ENCODE results near the gene ZNF77.
"Not testable (repeated sequence)": the region's sequence is repeated elsewhere in the genome, so short reads cannot be mapped to it uniquely, and the experiment has no call there.

The ZNF77 gene

DNA sequence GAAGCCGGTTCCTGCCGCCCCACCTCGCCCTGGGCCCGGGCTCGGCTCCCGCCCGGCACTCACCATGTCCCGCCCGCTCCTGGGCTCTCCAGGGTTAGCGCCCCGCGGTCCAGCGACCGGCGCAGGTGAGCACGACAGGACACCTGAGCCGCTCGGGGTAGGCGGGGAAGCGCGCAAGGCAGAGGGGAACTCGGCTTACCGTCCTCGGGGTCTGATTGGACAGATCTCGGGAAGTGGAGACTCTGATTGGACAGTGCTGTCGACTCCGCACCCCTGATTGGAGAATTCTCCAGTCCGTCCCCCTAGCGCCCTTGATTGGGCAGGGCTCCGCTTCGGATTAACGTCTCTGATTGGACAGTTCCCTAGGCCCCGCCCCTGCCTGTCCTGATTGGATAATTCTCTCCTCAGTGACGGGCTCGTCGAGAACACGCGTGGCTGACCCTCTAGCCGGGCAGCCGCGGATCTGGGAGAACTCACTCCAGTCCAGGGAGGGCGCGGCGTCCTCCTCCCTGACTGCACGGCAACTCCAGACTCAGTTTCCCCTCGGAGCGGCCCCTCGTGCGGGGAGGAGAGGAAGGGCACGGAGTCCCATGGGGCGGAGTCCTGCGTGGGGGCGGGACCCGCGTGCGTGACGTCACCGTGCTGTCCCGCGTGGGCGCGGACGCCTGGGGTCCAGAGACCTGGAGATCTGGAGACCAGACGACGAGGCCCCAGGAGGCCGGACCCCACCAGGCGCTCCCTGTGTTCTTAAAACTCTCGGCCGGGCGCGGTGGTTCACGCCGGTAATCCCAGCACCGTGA is at the start of gene ZNF77:
ZNF77 (minus strand) TSS at position 197 of the 800 bp plus-strand sequence; CDS start at position 66, 131 bp downstream.
- DNase-seq, result peak; percentile 99

DNA sequence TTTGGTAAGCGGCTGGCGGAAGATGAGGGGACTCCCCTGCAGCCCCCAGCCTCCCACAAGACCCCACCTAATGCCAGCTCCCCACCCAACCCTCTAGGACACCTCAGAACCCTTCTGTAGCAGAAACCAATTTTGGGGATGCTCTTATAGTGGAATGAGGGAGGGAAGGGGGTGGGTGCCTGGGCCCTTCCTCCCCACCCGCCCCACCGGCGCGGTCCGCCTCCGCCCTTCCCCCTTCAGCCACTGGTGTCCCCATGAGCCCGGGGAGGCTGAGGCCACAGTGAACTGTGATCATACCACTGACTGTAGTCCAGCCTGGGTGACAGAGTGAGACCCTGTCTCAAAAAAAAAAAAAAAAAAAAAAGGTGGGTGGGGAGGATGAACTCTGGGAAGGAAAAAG is 48.8 kb upstream of the ZNF77 start:
- DNase-seq, result no peak

DNA sequence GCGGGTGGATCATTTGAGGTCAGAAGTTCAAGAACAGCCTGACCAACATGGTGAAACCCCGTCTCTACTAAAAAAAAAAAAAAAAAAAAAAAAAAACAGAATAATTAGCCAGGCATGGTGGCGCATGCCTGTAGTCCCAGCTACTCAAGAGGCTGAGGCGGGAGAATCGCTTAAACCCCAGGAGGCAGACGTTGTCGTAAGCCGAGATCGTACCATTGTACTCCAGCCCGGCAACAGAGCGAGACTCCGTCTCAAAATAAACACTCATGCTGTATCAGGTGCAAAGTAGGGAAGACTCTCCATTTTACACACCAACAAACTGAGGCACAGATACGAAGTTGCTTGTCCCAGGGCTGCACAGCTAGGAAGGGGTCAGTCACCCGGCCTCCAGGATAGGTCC is 48.2 kb upstream of the ZNF77 start:
- no peak for DNase-seq

DNA sequence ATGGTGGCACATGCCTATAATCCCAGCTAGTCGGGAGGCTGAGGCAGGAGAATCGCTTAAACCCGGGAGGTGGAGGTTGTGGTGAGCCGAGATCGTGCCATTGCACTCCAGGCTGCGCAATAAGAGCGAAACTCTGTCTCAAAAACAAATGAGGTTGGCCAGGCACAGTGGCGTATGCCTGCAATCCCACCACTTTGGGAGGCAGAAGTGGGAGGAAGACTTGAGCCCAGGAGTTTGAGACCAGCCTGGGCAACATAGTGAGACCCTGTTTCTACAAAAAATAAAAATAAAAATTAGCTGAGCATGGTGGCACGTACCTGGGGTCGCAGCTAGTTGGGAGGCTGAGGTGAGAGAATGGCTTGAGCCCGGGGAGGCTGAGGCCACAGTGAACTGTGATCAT is 47.6 kb upstream of the ZNF77 start:
- DNase-seq, result not testable (repeated sequence)

DNA sequence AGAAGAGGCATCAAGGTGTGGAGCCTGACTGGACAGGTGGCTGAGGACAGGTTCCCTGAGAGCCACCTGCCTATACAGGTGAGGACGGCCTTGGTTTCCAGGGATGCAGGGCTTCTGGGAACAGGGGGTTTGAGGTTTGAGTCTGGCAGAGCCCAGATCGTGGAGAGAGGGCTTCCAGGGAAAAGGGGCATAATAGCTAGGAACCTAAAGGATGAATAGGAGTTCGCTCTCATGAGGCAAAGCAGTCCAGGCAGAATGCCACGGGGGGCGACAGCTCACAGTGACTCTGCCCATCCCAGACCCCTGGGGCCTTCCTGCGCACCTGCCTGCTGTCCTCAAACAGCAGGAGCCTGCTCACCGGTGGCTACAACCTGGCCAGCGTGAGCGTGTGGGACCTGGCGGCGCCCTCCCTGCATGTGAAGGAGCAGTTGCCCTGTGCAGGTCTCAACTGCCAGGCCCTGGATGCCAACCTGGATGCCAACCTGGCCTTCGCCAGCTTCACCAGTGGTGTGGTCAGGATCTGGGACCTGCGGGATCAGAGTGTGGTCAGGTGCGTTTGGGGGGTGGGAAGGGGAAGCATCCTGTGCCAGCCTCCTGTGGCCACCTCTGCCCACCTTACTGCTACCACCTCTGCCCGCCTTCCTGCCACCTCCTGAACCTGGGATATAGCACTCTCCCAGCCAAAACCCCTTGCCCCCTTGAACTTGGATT is 44.6 kb upstream of the ZNF77 start:
- no peak for DNase-seq

DNA sequence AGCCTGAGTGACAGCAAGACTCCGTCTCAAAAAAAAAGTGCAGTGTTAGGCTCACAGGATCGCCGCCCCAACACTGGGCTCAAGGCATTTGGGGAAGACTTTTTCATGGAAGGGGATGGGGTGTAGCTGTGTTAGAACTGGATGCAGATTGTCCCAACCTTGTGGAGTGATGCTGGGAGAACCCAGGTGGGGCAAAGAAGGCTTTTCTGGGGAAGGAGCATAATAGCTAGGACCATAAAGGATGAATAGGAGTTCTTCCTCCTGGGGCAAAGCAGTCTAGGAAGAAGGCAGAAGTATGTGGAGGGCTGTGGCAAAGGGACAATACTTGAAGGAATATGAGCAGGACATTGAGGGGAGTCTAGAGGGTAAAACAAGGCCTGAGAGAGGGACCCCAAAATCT is 43.8 kb upstream of the ZNF77 start:
- no peak for DNase-seq

DNA sequence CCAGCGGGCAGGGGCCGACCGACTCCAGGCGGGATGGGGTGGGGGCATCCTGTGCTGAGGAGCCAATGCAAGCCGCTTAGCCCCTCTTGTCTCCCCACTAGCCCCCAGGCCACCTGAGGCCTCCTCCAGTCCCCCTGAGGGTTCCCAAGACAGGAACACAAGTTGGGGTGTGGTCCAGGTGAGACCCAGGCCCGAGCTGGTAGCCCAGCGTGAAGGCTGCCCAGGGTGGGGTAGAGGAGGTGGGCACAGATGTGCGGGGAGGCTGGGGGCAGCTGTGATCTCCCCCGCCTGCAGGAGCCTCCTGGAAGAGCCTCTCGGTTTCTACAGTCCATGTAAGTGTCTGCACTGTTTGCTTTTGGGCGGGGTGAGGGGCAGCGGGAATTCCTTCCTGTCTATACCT is 43.0 kb upstream of the ZNF77 start:
- DNase-seq, result no peak

DNA sequence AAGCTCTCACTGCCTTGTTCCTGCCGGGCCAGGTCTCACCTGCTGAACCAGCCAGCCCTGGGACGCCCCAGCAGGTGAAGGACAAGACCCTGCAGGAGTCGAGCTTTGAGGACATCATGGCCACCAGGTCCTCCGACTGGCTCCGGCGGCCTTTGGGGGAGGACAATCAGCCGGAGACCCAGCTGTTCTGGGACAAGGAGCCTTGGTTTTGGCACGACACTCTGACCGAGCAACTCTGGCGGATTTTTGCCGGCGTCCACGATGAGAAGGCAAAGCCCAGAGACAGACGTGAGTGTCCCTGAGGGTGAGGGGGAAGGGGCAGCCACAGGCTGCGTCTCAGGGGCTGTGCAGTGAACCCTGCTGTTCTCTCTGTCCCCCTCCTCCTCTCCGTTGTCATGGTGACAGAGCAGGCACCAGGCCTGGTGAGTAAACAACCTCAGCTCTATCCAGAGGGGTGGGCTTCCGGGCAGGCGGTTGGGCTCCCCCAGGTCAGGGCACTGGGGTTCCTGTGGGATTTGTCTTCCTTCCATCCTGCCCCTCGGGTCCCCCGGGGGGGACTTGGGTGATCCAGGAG is 42.3 kb upstream of the ZNF77 start:
- DNase-seq, result no peak

DNA sequence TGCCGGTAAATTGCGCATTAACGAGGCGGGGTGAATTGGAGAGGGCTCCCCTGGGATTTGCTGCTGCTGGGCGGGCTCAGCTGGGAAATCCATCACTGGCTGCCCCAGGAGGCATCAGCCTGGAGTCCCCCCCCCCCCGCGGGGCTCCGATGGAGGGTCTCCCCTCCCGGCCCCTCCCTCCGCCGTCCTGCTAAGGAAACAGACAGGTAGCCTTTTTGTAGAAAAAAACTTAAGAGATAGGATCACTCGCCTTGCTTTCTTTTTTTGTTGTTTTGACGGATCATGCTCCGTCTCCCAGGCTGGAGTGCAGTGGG is 39.4 kb upstream of the ZNF77 start:
- DNase-seq, result no peak

DNA sequence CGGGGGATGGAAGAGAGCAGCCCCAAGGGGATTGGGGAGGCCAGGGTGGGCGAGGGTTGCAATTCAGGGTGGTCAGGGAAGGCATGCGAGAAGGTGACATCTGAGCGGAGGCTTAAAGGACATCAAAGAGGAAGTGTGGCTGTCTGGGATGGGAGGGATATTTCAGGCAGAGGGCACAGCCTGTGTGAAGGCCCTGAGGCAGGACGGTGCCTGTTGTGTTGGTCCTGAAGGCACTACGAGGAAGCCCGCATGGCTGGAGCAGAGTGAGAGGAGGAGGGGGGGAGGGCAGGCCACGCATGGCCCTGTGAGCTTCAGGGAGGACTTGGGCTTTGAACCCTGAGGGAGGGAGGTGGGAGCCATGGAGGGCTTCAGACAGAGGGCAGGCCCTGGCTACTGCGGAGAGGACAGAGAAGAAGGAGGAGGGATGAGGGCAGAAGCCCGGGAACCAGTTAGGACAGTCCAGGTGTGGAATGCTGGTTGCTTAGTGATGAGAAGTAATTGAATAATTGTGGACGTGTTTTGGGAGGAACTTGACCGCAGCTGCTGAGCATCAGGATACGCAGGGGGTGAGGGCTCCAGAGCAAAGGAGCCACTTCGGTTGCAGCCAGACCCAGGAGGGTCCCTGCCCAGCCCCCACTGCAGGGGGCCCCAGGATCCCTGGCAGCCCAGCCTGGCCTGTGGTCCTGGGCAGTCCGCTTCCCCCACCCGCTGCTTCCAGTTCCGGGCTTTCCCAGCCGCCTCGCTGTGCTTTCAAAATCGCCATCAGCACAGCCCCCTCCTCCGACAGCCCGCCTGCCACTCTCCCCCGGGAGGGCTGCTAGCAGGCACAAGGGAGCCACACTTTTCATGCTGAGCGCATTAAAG is 38.8 kb upstream of the ZNF77 start:
- DNase-seq, result no peak

DNA sequence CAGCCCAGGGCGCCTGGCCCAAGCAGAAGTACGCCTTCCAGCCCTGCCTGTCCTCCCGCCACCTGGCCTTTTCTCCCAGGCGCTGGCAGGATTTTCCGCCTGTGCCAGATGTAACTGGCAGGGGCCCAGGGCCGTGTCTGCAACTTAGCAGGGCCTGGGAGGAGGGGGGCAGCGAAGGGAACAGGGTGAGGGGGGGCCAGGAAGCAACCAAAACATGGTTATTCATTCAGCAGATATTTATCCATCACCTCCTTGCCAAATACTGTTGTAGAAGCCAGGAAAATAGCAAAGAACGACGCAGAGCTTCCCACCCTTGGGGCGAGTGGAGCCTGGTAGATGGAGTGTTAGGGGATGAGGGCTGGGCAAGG is 38.2 kb upstream of the ZNF77 start:
- DNase-seq, result no peak

DNA sequence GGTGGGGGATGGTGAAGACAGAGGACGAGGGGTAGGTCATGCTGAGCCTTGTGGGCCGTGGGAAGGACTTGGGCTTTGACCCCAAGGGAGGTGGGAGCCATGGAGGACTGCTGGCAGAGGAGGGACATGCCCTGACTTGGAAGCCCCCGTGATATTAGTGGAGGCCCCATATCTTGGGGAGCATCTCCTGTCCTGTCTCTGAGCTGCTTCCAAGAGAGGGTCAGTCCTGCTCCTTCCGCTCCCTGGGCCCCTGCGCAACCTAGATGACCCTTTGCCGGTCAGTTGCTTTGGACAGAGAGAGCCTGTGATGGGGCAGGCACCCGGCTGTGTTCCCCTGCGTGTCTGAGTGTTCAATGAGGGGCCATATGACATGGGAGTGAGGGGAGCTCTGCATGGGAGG is 37.8 kb upstream of the ZNF77 start:
- DNase-seq, result no peak

DNA sequence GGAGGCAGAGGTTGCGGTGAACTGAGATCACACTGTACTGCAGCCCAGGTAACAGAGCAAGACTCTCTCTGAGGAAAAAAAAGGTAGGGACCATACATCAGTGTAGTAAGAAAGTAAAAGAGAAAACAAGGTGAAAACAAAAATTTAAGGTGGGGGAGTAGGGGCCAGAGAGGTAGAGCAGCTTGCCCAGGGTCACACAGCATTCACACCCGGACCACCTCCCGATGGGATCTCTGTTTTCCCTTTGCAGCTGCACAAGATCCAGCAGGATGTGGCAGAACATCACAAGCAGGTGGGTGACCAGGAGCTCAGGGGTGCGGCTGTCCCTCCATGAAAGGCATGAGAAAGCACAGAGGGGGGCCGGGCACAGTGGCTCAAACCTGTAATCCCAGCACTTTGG is 37.1 kb upstream of the ZNF77 start:
- DNase-seq, result no peak

DNA sequence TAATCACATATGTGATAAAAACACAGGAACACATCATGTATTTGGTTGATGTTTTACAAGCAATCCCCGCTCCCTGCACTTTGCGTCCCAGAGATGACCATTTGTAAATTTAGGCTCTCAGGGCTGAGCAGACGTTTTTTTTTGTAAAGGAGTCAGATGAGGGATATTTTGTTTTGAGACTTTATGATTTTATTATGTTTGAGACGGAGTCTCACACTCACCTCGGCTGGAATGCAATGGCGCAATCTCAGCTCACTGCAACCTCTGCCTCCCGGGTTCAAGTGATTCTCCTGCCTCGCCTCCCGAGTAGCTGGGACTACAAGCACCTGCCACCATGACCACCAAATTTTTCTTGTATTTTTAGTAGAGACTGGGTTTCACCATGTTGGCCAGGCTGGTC is 34.0 kb upstream of the ZNF77 start:
- no peak for DNase-seq

DNA sequence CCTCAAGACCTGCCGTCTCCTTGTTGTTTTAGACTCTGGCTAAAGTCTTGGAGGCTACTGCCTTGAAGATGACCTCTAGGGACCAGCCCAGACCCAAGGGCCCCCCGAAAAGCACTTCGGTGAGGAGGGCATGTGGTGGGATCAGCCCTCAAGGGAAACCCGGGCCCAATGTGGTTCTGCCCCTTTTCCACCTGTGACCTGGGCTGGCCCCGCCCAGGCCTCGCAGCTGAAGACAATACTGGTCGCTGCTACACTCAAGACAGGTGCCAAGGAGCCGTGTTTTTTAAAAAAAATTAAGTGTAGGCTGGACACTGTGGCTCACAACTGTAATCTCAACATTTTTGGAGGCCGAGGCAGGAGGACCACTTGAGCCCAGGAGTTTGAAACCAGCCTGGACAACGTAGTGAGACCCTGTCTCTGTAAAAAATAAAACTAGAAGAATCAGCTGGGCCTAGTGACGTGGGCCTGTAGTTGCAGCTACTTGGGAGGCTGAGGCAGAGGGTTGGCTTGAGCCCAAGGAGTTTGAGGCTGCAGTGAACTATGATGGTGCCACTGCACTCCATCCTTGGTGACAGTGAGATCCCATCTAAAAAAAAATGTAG is 33.5 kb upstream of the ZNF77 start:
- no peak for DNase-seq

DNA sequence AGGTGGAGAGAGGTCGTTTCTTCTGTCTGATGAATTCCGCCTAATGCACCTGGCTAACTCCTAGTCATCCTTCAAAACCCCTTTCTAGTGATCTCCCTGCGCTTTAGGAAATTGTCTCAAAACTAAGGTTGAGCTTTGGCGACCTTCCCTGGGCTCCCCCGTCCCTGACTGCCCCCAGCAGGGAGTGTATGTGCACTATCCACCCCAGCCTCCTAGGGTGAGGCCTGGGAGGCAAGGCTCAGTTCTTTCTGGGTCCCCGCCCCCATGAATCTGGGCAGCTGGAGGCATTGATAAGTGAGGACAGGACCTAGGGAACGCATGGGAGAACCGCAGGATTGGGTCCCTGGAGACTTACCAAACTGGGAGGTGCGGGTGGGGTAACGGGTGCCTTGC is 33.0 kb upstream of the ZNF77 start:
- no peak for DNase-seq

DNA sequence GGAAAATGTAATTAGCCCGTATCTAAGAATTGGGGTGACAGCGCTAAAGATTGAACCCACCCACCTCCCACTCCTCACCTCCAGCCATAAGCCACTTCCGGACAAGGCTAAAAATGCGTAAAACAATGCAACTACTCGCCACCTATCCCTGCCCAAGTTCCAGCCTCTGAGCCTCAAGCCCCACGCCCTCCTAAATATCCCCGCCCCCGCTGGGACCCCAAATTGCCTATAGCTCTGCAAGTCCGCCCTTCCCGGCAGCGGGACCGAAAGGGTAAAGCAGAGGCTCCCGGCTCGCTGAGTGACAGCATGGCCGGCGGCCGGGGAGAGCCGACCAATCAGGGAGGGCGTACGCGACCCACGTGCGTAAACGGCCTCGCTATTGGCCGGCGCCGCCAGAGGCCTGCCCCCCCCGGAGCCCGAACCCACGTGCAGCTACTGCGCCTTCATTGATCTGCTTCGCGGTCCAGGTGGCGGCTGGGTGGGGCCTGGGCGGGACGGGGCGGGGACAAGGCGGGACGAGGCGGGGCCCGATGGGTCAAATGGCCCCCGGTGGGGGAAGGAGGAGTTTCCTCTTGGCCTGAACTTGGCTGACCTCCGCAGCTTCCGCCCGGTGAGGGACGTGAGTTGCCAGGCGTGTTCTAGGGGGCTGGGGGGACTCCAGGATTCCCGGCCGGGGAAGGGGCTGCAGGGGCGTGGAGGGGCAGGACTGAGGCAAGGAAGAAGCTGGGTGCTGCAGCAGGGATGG is 32.4 kb upstream of the ZNF77 start, which contains the start of gene TLE6:
TLE6 (plus strand) TSS at position 564 of the 745 bp plus-strand sequence. CDS start 670 bp downstream, outside the sequence.
- DNase-seq, result peak; percentile 93

DNA sequence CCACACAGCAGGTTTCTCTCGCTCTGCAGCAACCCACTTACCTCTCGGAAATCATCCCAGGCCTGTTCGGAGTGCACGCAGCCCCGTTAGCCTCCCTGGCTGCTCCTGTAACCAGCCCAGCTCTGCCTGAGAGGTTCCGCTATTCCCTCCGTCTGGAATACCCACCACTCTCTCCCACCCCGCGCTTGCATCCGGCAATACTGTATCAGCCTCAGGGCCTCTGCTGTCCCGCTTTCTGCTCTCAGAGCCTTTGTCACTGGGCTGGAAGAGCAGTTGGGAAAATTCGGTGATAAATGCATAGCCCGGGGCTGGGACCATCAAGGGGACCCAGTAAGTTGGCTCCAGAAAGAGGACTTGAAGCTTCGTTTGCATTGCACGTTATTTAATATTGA is 31.8 kb upstream of the ZNF77 start:
- no peak for DNase-seq

DNA sequence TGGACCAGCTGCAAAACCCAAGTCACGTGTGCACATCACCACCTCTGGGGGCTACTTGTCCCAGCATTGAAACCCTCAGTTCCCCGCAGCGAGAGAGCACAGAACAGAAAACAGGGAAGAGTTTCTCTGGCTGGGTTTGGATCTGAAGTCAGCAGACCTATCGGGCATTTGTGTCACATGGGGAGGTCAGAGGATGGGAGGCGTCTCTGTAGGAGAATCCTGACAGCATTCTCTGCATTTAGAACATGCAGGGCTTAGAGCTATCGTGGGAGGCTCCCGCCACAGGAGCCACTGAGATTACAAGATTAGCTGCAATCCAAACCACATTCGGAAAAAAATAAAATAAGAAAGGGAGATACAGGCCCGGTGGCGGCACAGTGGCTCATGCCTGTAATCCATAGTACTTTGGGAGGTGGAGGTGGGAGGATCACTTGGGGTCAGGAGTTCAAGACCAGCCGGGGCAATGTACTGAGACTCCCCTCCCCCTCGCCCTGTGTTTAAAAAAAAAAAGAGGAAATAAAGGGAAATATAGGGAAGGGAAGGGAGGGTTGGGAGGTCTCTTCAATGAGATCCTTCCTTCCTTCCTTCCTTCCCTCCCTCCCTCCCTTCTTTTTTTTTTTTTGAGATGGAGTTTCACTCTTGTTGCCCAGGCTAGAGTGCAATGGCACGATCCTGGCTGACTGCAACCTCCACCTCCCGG is 29.7 kb upstream of the ZNF77 start:
- no peak for DNase-seq

DNA sequence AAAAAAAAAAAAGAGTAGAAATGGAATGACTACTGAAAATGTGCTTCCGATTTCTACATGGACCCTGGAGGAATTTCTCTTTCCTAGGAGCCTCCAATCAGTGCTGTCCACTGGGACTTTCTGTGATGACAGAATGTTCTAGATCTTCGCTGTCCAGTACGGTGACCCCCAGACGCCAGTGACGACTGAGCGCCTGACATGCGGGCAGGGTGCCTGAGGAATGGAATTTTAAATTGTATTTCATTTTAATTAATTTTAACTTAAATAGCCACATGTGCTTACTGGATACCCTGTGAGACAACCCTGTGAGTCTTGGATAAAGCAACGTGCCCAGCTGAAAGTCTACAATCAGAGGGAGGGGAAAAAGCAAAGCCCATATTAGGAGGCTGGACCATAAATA is 28.5 kb upstream of the ZNF77 start:
- DNase-seq, result no peak

DNA sequence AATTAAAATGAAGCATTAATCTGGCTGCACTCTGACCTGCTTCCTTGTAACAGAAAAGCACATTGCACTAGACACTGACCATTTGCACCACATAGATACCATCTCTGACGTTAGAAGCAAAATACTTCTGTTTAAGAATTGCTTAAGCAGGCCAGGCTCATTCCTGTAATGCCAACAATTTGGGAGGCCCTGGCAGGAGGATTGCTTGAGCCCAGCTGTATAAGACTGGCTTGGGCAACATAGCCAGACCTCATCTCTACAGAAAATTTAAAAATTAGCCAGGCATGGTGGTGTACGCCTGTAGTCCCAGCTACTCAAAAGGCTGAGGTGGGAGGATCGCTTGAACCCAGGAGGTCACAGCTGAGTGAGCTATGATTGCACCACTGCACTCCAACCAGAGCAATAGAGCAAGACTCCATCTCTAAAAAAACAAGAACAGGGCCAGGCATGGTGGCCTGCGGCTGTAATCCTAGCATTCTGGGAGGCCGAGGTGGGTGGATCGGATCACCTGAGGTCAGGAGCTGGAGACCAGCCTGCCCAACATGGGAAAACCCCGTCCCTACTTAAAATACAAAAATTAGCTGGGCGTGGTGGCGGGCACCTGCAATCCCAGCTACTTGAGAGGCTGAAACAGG is 25.5 kb upstream of the ZNF77 start:
- DNase-seq, result no peak
